ENCODE results near the gene CD180.

DNA sequence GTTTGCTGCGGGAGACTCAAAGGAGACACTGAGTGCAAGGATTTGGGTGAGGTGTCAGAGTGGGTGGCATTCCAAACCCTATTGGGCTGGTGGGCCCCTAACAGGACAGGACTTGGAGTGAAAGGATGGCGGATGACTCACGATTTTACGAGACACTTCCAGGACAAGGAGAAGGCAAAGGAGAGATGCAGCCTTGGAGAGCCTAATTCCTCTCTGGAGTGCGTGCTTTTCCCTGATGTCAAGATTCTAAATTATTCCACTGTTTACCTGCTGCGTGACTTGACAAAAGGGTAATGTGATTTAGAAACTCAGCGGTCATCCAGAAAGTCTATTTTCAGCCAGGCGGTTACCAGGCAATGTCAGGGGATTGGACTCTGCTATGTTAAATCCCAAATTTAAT, 41.6 kb upstream of the CD180 start:
- TF ChIP-seq, protein P1, sequence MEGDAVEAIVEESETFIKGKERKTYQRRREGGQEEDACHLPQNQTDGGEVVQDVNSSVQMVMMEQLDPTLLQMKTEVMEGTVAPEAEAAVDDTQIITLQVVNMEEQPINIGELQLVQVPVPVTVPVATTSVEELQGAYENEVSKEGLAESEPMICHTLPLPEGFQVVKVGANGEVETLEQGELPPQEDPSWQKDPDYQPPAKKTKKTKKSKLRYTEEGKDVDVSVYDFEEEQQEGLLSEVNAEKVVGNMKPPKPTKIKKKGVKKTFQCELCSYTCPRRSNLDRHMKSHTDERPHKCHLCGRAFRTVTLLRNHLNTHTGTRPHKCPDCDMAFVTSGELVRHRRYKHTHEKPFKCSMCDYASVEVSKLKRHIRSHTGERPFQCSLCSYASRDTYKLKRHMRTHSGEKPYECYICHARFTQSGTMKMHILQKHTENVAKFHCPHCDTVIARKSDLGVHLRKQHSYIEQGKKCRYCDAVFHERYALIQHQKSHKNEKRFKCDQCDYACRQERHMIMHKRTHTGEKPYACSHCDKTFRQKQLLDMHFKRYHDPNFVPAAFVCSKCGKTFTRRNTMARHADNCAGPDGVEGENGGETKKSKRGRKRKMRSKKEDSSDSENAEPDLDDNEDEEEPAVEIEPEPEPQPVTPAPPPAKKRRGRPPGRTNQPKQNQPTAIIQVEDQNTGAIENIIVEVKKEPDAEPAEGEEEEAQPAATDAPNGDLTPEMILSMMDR (IDR thresholded peaks at IDR 0.05 in 2 of 3, conservative IDR thresholded peaks at IDR 0.05 in 1 of 3; ENCODE audit: insufficient read depth in 2 of 3, low read depth in 1 of 3, low read length in 3 of 3) = no peak
- no peak for TF ChIP-seq ZNF589 (CRISPR knock-in tag; IDR thresholded peaks at IDR 0.05; ENCODE audit: low read depth)
- no peak for TF ChIP-seq ZZZ3 (IDR thresholded peaks at IDR 0.05)
- no peak for TF ChIP-seq SOX6 (IDR thresholded peaks at IDR 0.05)
- TF ChIP-seq, protein P2, sequence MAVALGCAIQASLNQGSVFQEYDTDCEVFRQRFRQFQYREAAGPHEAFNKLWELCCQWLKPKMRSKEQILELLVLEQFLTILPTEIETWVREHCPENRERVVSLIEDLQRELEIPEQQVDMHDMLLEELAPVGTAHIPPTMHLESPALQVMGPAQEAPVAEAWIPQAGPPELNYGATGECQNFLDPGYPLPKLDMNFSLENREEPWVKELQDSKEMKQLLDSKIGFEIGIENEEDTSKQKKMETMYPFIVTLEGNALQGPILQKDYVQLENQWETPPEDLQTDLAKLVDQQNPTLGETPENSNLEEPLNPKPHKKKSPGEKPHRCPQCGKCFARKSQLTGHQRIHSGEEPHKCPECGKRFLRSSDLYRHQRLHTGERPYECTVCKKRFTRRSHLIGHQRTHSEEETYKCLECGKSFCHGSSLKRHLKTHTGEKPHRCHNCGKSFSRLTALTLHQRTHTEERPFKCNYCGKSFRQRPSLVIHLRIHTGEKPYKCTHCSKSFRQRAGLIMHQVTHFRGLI (CRISPR knock-in tag; IDR thresholded peaks at IDR 0.05) = no peak
- no peak for TF ChIP-seq GABPA (tag; conservative IDR thresholded peaks at IDR 0.05; ENCODE audit: low read depth)
- TF ChIP-seq, protein P3, sequence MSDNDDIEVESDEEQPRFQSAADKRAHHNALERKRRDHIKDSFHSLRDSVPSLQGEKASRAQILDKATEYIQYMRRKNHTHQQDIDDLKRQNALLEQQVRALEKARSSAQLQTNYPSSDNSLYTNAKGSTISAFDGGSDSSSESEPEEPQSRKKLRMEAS (CRISPR knock-in tag; IDR thresholded peaks at IDR 0.05) = no peak
- TF ChIP-seq TCF7L2 (IDR thresholded peaks at IDR 0.05; ENCODE audit: low read depth, low read length) = no peak
- no peak for TF ChIP-seq U2AF2 (optimal IDR thresholded peaks at IDR 0.05; ENCODE audit: low read depth, low read length)

Data from K562 (cell line).